NCI-H128 (cell line): ENCODE measurements around the gene SETD7.

ENCODE experiments used
- DNase-seq: peaks from one replicate; lab custom pipeline; 2025; ENCODE audit not compliant: unreplicated experiment; lab: John Stamatoyannopoulos, UW

SETD7 gene

DNA sequence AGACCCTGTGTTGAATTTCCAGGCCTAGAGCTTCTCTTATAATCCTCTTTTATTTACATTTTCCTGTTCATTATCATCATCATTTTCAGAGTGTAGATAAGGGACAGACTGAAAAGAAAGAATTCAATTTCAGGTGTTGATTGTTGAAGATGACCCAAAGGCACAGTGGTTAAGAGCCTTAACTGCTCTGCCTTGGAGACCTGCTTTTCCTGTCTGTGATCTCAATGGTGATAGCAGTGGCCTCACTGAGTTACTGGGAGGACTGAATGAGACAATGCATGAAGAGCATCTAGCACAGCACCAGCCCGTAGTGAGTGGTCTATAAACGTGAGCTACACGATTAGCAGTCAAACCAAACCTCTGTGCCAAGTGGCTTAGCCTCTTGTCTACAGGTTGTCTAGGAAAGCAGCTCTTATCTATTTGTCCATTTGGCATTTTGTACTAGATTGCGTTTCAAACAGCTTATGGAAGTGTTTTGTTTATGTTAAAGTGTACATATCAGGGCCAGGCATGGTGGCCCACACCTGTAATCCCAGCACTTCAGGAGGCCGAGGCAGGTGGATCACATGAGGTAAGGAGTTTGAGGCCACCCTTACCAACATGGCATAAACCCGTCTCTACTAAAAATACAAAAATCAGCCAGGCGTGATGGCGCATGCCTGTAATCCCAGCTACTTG is 41.5 kb downstream of the SETD7 start:
- no peak for DNase-seq

DNA sequence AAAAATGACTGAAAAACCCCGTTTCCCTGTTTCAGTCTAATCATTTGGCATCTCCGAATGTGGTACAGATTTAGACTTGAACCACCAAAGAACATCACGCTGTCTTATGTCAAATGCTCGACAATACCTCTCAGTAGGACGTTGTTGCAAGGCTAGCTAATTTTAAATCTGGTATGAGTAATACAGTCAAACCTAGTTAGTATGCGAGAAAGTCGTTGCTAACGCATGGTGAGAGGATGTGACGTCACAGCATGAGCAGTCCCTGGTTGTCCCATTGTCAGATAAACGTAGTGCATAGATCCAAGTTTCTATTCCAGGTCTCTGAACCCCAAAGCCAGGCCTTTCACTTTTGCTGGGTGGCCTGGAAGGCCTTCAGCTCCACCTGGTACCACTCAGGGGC is 44.7 kb downstream of the SETD7 start:
- no peak for DNase-seq

DNA sequence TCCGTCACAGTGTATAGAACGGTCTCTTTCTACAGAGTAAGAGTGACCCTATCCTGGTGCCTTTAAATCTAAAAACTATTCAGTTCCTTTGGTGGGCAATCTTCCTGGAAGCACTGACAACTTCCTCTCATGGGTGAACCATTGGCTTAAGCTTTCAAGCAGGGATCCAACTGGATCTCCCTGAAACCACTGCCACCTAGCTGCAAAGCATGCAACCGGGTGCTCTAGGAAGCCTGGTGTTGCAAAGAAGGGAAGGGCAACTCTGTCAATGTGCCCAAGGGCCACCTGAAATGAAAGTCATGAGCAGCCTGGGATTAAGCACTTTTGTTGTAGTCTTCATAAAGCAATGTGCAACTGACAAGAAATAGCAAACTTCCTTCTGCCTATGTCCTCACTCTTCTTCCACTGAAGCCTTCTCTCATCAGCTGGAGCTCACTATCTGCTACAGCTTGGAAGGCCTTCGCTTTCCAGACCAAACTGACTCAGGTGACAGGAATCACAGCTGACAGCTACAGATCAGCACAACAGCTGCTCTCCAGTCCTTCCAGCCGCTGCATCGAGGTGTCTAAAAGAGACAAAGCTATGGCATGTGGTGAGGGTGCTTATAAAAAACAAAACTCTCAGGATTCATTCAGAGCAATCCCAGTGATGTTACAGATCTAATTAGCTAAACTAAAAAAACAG is 46.1 kb downstream of the SETD7 start:
- DNase-seq: no peak

DNA sequence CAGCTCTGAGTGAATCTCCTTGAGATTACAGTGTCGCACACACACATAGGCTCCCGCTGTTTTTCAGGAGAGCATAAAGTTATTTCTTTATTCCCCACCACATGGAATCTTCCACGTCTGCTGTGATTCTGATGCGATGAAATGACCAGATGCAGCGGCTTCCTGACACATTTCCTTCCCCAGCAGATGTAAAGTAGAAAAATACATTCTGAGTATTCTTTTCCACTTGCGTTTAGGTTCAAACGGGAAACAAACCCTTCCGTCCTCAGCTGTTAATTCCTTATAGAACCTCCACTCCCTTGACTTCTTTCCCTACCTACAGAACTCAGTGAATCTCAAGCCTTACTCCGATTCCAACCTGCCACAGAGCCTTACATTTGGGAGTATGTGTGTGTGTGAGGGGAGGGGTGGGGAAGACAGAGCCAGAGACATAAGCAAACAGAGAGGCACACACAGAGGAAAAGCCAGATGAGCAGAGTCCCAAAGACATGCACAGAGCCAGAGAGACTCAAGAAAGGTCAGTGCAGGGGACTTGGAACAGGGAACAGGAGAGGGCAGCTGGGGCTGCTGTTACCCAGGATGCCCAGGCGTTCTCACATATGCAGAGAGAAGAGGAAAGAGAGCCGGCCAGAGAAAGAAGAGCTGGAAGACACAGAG is 47.3 kb downstream of the SETD7 start:
- no peak for DNase-seq

DNA sequence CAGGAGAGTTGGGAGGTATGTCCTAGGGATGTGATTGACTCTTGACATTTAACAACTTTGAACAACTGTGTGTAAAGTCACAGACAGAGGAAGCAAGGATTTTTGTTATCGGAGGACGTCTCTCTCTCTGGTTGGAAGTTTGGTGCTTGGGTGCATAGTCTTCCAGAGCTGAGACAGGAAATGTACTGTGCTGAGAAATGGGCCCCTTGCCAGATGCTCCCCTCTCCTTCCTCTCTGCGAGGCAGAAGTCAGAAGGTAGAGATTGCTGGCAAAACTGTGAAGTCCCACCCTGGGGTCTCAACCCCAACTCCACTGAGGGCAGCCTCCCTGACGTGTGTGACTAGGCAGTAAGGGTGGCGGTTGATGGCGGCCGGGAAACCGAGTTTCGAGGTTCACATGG is 49.2 kb downstream of the SETD7 start:
- DNase-seq: no peak

DNA sequence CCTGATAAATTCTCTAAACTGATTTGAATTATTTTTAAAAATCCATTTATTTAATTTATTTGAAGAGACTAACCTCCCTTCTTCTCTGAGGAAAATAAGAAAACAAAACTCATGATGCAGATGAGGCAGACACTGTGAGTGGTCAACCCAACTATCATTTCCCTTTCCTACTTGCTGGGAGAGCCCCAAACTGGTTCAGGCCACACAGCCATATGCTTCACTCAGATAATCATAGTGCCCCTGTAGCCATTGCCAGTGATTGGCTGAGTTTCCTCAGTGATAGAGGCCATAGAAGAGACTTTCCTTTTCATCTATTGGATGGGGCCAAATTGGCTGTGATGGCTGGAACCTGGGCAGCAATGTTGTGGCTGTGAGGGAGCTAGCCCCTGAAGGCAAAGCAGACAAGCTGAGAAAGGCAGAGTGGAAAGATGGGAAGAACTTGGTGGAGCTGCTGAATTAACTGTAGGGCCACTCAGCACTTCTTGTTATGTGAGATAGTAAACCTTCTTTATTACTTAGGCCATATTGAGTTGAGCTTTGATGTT is 52.3 kb downstream of the SETD7 start:
- DNase-seq: no peak

DNA sequence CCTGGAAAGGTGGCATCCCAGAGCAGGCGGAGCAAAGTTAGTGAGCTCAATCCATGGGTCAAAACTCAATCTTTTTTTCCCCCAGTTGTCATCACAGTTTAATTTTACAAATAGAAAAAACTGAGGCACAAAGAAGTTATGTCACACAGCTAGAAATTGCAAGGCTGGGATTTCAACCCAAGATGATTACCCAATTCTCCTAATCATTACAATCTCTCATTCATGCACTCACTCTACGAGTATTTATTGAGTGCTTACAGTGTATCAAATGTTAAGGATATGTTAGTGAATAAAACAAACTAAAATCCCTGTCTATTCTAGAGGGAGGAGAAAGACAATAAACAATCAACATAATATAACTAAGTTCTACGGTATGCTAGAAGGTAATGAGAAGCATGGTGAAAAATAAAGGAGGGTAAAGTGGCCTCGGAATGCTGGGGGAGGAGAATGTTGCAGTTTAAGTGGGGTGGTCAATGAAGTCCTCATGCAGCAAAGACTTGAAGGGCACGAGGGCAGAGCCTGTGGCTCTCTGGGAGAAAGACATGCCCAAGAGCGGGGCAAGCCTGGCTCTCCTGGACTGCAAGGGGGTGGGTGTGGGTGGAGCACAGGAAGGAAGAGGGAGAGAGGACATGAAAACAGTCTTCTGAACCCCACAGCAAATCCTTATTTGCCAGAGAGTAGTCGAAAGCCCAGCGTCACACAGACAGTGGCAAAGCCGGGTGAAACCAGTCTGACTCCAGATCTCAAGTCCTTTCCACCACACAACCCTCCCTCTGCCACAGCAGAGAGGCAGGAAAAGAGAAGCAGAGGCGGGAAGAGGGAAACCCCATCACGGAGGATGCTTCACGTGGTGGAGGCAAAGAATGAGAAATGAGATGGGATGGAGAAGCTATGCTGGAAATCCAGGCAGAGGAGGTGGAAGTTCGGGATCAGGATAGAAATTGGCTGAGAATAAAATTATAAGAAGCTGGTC is 53.8 kb downstream of the SETD7 start:
- no peak for DNase-seq

DNA sequence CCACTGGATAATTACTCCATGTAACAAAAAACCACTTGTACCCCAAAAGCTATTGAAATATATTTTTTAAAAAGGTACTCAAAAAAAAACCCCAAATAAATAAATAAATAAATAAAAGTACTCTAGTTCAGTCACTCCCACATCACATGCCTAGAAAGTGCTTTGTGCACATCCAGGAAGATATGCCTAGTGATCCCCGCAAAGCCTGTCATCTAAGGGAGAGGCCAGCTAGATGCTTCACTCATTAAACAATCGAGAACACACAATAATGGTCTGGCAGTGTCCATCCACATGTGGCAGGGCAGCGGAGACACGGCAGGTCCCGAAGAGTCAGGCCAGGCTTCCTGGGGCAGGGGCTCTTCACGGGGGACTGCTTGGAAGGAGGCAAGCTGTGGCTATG is 54.5 kb downstream of the SETD7 start:
- no peak for DNase-seq

DNA sequence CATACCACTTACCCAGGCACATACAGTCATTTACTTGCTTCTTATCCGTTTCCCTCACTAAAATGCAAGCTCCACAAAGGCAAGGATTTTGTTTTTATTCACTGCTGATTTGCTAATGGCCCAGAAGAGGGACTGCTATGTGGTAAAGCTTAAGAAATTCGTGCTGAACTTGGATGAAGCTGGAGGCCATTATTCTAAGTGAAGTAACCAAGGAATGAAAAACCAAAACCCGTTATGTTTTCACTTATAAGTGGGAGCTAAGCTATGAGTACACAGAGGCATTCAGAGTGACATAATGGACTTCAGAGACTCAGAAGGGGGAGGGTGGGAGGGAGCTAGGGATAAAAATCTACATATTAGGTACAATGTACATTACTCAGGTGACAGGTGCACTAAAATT is 54.9 kb downstream of the SETD7 start:
- no peak for DNase-seq

DNA sequence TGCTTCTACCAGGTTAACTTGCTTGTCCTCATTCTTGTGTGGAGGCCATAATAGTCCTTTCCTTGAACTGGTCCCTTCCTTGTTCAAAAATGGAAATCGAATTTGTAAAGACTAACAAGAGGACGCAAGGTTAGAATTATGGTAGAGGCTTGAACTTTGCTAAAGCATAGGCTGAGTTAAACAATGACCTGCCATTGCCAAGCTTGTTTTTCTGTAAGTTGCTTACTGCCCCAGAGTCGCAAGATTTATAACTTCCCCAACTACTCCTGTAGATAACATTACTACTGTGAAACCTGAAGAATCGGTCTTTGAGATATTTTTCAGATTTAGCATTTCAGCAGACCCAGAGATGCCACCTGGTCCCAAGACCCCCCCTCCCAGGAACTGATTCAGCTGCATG is 56.8 kb downstream of the SETD7 start:
- no peak for DNase-seq

DNA sequence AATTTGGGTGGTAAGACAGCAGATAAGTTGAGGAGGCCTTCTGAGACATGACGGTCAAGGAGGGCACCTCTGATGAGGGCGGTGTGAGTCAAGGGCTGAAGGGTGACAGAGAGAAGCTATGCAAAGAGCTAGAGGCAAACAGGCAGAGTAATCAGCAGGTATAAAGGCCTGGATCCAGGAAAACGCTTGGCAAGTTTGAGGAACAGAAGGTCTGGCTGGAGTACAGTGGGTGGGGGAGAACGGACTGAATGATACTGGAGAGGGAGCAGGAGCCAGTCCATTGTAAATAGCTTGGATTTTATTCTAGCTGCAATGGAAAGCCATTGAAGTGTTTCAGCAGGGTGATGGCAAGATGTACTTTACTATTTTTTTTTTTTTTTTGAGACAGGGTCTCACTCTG is 62.8 kb downstream of the SETD7 start:
- no peak for DNase-seq

DNA sequence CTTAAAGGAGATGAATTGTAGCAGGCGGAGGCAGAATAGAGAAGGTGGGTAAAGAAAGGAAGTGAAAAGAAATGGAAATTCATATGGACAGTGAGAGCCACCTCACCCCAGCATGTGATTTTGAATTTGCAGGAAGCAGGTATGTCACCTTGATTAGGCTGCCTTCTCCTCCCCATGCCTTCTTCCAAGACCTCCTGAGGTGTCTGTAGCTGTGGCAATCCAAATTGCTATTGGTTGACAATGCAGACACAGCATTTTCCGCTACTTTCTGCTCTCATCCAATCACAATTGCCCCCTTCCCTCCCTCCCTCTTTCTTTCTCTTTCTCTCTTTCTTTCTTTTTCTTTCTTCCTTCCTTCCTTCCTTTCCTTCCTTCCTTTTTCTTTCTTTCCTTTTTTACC is 63.6 kb downstream of the SETD7 start:
- no peak for DNase-seq

DNA sequence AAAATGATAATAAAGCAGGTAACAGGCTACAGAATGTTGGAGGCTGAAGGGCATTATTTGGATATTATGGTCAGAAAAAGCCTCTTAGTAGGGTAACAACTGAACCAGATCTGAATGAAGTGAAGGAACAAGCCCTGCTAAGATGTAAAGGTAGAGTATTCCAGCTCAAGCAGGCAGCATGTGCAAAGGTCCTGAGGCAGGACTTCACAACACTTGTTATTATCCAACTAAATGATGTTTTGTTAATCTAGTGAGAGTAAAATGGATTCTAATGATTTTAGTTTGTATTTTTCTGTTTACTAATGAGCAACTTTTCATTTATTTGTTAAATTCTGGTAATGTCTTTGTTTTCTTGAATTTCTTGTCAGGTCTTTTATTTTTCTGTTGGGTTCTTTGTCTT is 66.4 kb downstream of the SETD7 start:
- no peak for DNase-seq

DNA sequence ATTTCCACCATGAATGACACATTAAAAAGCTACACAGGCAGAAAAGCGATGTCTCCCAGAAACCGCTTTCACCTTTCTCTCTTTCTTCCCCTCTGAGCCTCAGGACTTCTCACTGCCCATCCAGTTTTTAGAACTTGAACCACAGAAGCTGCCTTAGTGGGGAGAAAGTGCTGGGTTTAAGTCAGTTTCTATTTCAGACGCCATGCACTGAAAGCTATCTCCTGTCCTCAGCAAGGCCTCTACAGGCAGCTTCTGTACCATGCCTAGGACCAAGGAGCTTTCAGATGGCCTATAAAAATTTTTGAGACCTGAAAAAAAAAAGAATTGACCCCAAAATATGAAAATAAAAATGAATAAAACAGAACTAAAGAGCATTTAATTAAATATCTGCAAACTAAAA is 67.6 kb downstream of the SETD7 start:
- DNase-seq: no peak

DNA sequence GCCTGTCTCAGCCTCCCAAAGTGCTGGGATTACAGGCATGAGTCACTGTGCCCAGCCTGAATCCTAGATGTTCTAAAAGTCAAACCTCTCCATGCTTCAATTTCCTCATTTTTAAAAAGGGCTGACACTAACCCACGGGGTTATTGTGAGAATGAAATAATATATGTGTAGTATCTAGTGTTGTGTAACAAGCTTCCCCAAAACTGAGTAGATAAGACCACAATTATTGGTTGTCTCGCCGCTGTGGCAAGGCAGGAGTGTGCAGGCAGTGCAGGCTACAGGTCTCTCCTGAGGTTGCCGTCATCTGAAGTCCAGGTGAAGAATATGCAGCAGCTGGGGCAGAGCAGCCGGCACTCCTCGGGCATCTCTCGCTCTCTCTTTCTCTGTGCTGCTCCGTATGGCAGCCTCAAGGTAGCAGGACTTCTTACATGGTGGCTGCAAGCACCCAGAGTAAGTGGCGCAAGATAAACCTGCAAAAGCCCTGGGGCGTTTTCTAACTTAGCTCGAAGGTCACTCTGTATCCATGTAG is 71.2 kb downstream of the SETD7 start:
- DNase-seq: no peak

DNA sequence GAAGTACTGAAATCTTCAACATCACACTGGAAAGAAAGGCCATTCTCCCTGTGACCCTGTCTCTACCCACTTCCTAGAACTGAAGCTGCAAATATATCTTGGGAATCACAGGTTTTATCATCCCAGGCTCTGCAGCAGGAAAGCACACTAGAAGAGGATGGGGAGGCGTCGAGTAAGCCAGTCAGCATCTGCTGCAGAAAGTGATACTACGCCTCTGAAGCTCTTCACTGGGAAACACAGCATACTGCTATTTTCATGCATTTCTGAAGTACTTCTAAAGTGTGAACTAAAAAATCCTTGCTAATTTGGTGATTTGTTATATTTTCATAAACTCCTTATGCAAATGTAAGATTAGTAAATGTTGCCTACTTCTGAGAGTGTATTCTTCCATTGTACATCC is 73.0 kb downstream of the SETD7 start:
- DNase-seq: no peak

DNA sequence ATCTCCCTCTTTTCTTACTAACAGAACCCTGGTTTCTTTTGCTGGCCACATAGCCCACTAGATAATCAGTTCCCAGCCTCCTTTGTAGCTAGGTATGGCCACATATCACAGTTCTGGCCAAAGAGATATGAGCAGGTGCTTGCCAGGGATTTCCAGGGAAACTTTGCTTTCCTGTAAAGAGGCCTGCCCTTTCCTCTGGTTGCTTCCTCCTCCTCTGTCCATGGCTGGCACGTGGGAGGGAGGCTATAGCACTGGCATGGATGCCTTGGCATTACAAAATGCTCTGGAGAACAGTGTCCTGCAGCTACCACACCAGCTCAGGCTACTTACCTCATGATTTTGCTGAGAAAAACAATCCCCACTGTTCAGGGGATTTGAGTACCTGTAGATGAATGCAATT is 74.6 kb downstream of the SETD7 start:
- DNase-seq: no peak

DNA sequence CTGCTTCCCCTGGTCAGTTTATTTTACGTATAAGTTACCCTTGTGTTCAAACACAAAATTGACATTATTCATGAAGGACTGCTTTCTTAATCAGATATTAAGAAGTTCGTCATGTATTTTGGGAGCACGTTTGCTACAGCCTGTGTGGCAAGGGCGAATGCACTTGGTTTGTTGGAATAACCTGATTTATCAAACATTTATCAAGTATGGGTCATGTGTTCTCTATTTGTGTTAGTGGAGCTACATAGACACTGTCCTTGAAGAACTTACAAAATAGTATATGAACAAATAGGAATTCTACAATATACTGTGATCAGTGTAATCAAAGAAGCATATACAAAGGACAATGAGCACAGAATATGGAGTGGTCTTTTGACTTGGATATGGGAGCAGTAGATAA is 79.7 kb downstream of the SETD7 start:
- DNase-seq: no peak

DNA sequence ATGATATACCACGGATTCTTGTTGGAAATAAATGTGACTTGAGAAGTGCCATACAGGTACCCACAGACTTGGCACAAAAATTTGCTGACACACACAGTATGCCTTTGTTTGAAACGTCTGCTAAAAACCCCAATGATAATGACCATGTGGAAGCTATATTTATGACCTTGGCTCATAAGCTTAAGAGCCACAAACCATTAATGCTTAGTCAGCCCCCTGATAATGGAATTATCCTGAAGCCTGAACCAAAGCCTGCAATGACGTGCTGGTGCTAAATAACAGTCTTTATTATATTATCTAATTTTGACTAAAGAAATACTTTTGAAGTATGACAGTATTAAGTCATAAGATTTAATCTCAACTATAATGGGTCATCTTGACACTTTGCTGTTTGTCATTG is 83.2 kb downstream of the SETD7 start:
- DNase-seq: no peak

DNA sequence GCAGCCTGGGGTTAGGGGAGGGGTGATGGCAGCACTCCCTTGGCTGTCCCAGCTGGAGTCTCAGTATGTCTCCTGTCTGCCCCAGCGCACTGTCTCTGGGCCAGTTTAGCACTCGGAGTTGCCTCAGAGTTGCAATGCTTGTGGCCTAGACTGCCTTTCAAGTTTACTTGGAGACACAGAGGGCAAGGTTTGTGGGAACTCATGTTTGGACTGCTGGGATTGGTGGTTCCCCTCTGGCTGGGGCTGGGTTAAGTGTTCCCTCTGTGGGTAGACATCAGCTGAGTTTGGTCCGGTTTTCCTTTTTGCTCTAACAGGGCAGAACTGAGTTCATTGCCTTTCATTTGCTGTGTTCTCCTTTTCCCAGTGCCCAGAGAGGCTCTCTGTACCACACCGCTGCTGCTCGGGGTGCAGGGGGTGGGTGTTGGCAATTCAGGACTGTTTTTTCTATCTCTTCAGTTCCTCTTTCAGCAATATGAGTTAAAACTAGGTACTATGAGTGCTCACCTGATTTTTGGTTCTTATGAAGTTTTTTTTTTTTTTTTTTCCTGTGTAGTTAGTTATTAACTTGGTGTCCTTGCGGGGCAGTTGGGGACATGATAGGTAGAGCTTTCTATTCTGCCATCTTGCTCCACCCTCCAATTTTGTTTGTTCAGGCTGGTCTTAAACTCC is 84.9 kb downstream of the SETD7 start:
- no peak for DNase-seq
